PC-3 (cell line): Measurements from ENCODE around the gene NUDT8. TPM values are rescaled to one million over a fixed set of nuclear protein-coding genes. Genes with fewer than 3 reads are reported as not detected.

ENCODE experiments used
- ATAC-seq: fragments of 200-7000 bp; cut with Tn5 transposase; 2 replicates; pipeline ENCODE4 v1.9.1; 2020; ENCODE audit warnings: mild to moderate bottlenecking, moderate library complexity
- BruUV-seq: library from RNA; stranded (reverse); fragments of 400-500 nt; replicated peaks from 2 replicates; lab custom pipeline; 2021; lab: Mats Ljungman, UMichigan
- CTCF ChIA-PET: fragments of 300-600 bp; sonication (Branson Sonifier 250); formaldehyde crosslinking; loops from one replicate; lab custom pipeline; 2022; ENCODE audit warnings: antibody characterized with exemption; lab: Charles Lee
- POLR2A ChIA-PET: fragments of 300-600 bp; sonication (Branson Sonifier 250); formaldehyde crosslinking; loops from one replicate; lab custom pipeline; 2022; ENCODE audit warnings: antibody characterized with exemption; ENCODE audit not compliant: unreplicated experiment; lab: Charles Lee
- DNase-seq: peaks from one replicate; pipeline ENCODE4 v3.0.0-alpha.2; 2015
- H2AFZ ChIP-seq: fragments of 300-600 bp; sonication (generic); 2 replicates; pipeline ENCODE4 v1.6.0; 2016; ENCODE audit warnings: antibody characterized with exemption, low read length
- H3F3A ChIP-seq: fragments of 300-600 bp; sonication (generic); one replicate; pipeline ENCODE4 v1.6.0; 2017; ENCODE audit warnings: antibody characterized with exemption, low read length, control low read depth, mild to moderate bottlenecking; ENCODE audit not compliant: unreplicated experiment
- H3K27ac ChIP-seq: fragments of 300-600 bp; sonication (generic); 2 replicates; pipeline ENCODE4 v1.5.1; 2016; ENCODE audit warnings: mild to moderate bottlenecking, low read length
- H3K27me3 ChIP-seq: fragments of 300-600 bp; sonication (generic); 2 replicates; pipeline ENCODE4 v1.6.1; 2016; ENCODE audit warnings: low read length, mixed read lengths
- H3K36me3 ChIP-seq: fragments of 300-600 bp; sonication (generic); 2 replicates; pipeline ENCODE4 v1.6.1; 2016; ENCODE audit warnings: low read depth, mixed run types, low read length, mixed read lengths
- H3K4me1 ChIP-seq: fragments of 300-600 bp; sonication (generic); 2 replicates; pipeline ENCODE4 v1.5.1; 2016; ENCODE audit warnings: low read length; ENCODE audit not compliant: insufficient read depth
- H3K4me2 ChIP-seq: fragments of 300-600 bp; sonication (generic); 2 replicates; pipeline ENCODE4 v1.6.0; 2016; ENCODE audit warnings: low read length
- H3K4me3 ChIP-seq: fragments of 300-600 bp; sonication (generic); 2 replicates; pipeline ENCODE4 v1.5.1; 2016; ENCODE audit warnings: mild to moderate bottlenecking, low read length, mixed read lengths
- H3K79me2 ChIP-seq: fragments of 300-600 bp; sonication (generic); 2 replicates; pipeline ENCODE4 v1.6.1; 2017; ENCODE audit warnings: low read length, mixed read lengths
- H3K9ac ChIP-seq: fragments of 300-600 bp; sonication (generic); 2 replicates; pipeline ENCODE4 v1.6.0; 2016; ENCODE audit warnings: mild to moderate bottlenecking, low read length
- H3K9me2 ChIP-seq: fragments of 300-600 bp; sonication (generic); replicated peaks from 2 replicates; pipeline ENCODE4 v1.6.1; 2016; ENCODE audit warnings: mixed run types, low read length, mixed read lengths
- H3K9me3 ChIP-seq: fragments of 300-600 bp; sonication (generic); 2 replicates; pipeline ENCODE4 v1.6.1; 2016; ENCODE audit warnings: low read length, mixed read lengths
- H4K20me1 ChIP-seq: fragments of 300-600 bp; sonication (generic); 2 replicates; pipeline ENCODE4 v1.6.1; 2016; ENCODE audit warnings: low read length, mixed read lengths
- CTCF ChIP-seq: fragments of 300-600 bp; sonication (generic); conservative IDR thresholded peaks from 2 replicates; pipeline ENCODE4 v1.5.1; 2017; ENCODE audit warnings: antibody characterized with exemption, low read depth, mild to moderate bottlenecking, low read length
- EZH2 ChIP-seq: fragments of 300-600 bp; sonication (generic); IDR thresholded peaks from one replicate; pipeline ENCODE4 v1.6.1; 2017; ENCODE audit warnings: antibody characterized with exemption, mild to moderate bottlenecking, low read length; ENCODE audit not compliant: unreplicated experiment
- EZH2phosphoT487 ChIP-seq: fragments of 300-600 bp; sonication (generic); IDR thresholded peaks from 2 replicates; pipeline ENCODE4 v1.6.1; 2018; ENCODE audit warnings: mild to moderate bottlenecking, antibody characterized with exemption, low read length, borderline replicate concordance
- intact Hi-C: fragments of 100-400 bp; cut with micrococcal nuclease; formaldehyde crosslinking; loops from 2 replicates; pipeline ENCODE4 v1.9.0; 2023
- total RNA-seq: library from RNA; depleted of rRNA; stranded (reverse); fragments of >200 nt; gene quantifications from 2 replicates; pipeline ENCODE4 v1.2.3, GENCODE V29; 2014

NUDT8 gene
- total RNA-seq, 1 experiment from 2014 or later: 50.6 TPM

- no peak within 1 kb of the TSS for H3K27ac ChIP-seq
- peak within 1 kb of the TSS; percentile 92 for H3K9ac ChIP-seq
- H3K36me3 ChIP-seq: peaks cover 24% of the 10 kb centered on the region
- peak within 1 kb of the TSS; percentile 92 for H3K4me3 ChIP-seq
- H3K27me3 ChIP-seq: no peaks in the 10 kb centered on the region
- intact Hi-C loops: loop anchor here (1.0 kb wide), 2 partner anchors 34 to 98 kb away; partner anchors contain the start of gene CDK2AP2
- no peaks in the 10 kb centered on the region for H3K9me3 ChIP-seq
- TF ChIP-seq CTCF: peak; percentile 63
- TF ChIP-seq EZH2phosphoT487: no peak
- peak; percentile 99 for ATAC-seq
- peak within 1 kb of the TSS; percentile 97 for H3K4me2 ChIP-seq
- H3K9me2 ChIP-seq: no peaks in the 10 kb centered on the region
- CTCF ChIA-PET: no interaction called here
- peak; percentile 98 for DNase-seq
- H3K79me2 ChIP-seq: peaks cover 23% of the 10 kb centered on the region
- H4K20me1 ChIP-seq: no peaks in the 10 kb centered on the region
- peak within 1 kb of the TSS; percentile 95 for H2AFZ ChIP-seq
- H3K4me1 ChIP-seq: peaks cover 16% of the 10 kb centered on the region; the same call in 1 of the 2 replicates
- POLR2A ChIA-PET: no interaction called here
- no peaks in the 10 kb centered on the region for H3F3A ChIP-seq
- BruUV-seq: no TSS peak
Measured at GRCh38 chr11:67606492-67607295, 23.0 kb downstream of the NUDT8 start, which contains the start of gene NDUFV1. Gene NDUFV1, plus strand, starts transcription at chr11:67606936. Its CDS starts 69 bp downstream, at chr11:67607005.

- no peak for ATAC-seq
- Histone ChIP-seq H3F3A (no peaks in the 10 kb centered on the region), H3K36me3 (peaks cover 24% of the 10 kb centered on the region), H2AFZ (peak overlapping the region; percentile 95), H3K79me2 (peaks cover 23% of the 10 kb centered on the region), H3K4me3 (peak overlapping the region; percentile 92), H3K4me1 (peaks cover 16% of the 10 kb centered on the region; the same call in 1 of the 2 replicates), H3K9ac (peak overlapping the region; percentile 23; the same call in 1 of the 2 replicates), H3K27ac (no peak overlapping the region), H3K4me2 (peak overlapping the region; percentile 97), H3K27me3 (no peaks in the 10 kb centered on the region), H4K20me1 (no peaks in the 10 kb centered on the region), H3K9me3 (no peaks in the 10 kb centered on the region), H3K9me2 (no peaks in the 10 kb centered on the region)
- no peak for TF ChIP-seq EZH2phosphoT487
- TF ChIP-seq EZH2: no peak
- no peak for TF ChIP-seq CTCF
- CTCF ChIA-PET: no interaction called here
- intact Hi-C loops: loop anchor here (1.0 kb wide), 2 partner anchors 34 to 98 kb away; partner anchors contain the start of gene CDK2AP2
- POLR2A ChIA-PET: no interaction called here
- BruUV-seq: TSS peak; percentile 69
- no peak for DNase-seq
Measured at GRCh38 chr11:67606093-67606491, 23.6 kb downstream of the NUDT8 start.
